HepG2 (cell line): Measurements from ENCODE around the gene C9orf78. TPM values are rescaled to one million over a fixed set of nuclear protein-coding genes. Genes with fewer than 3 reads are reported as not detected.

Experiments used
- ATAC-seq: fragments of 200-7000 bp; cut with Tn5 transposase; 3 replicates; pipeline ENCODE4 v1.9.1; 2020; ENCODE audit warnings: mild to moderate bottlenecking, moderate library complexity
- BruUV-seq: library from RNA; stranded (reverse); fragments of 400-500 nt; replicated peaks from 2 replicates; lab custom pipeline; 2021; lab: Mats Ljungman, UMichigan
- CTCF ChIA-PET: fragments of 300-600 bp; formaldehyde crosslinking; extraction: SDS; loops from one replicate; lab custom pipeline; 2021; ENCODE audit warnings: low total read pairs, inconsistent platforms, low intra/inter-chr PET ratio; lab: Yijun Ruan, JAX
- POLR2A ChIA-PET: fragments of 350-600 bp; sonication (Branson Sonifier 250); formaldehyde crosslinking; loops from one replicate; lab custom pipeline; 2020; ENCODE audit warnings: antibody characterized with exemption, inconsistent platforms; lab: Yijun Ruan, JAX
- DNase-seq: peaks from one replicate; pipeline ENCODE4 v3.0.0-alpha.2; 2015; ENCODE audit warnings: low spot score
- FAIRE-seq: peaks from 3 replicates; lab custom pipeline; 2011; peaks lifted over from hg19 to GRCh38; lab: Jason Lieb, UNC
- H2AFZ ChIP-seq: one replicate; pipeline ENCODE4 v1.6.1; 2011; ENCODE audit warnings: low read length, inconsistent platforms
- H3K27ac ChIP-seq: fragments of 300-600 bp; 3 replicates; pipeline ENCODE4 v1.8.0; 2011; ENCODE audit warnings: mixed run types, mild to moderate bottlenecking, mixed read lengths, low read length, inconsistent platforms; ENCODE audit not compliant: insufficient read depth; ENCODE audit errors: extremely low read length
- H3K27me3 ChIP-seq, 2 experiments: fragments of 200-600 bp in 1 of 2; 2 replicates in 1 of 2; 3 replicates in 1 of 2; pipeline versions ENCODE4 v1.6.0 to v1.8.0; 2011; ENCODE audit warnings: low read length in 2 of 2, mild to moderate bottlenecking in 2 of 2, moderate library complexity in 2 of 2, inconsistent platforms in 1 of 2; ENCODE audit not compliant: insufficient read depth in 2 of 2, control insufficient read depth in 1 of 2
- H3K36me3 ChIP-seq, 2 experiments: fragments of 200-600 bp in 1 of 2; replicated peaks in 1 of 2; 2 replicates in 1 of 2; 3 replicates in 1 of 2; pipeline versions ENCODE4 v1.5.1 to v1.8.0; 2011; ENCODE audit warnings: low read length in 2 of 2, inconsistent platforms in 1 of 2; ENCODE audit not compliant: insufficient read depth in 2 of 2, control insufficient read depth in 1 of 2
- H3K4me1 ChIP-seq: 2 replicates; pipeline ENCODE4 v1.5.1; 2012; ENCODE audit warnings: low read length, inconsistent platforms; ENCODE audit not compliant: insufficient read depth
- H3K4me2 ChIP-seq: 2 replicates; pipeline ENCODE4 v1.6.0; 2011; ENCODE audit warnings: low read depth, low read length, inconsistent platforms
- H3K4me3 ChIP-seq, 3 experiments: fragments of 200-600 bp in 1 of 3; sonication (generic), shearing (Covaris generic) in 1 of 3; replicated peaks in 1 of 3; 2 replicates each; pipeline ENCODE4 v1.5.1; 2011 to 2016; ENCODE audit warnings: low read length in 3 of 3, inconsistent platforms in 2 of 3, low read depth in 2 of 3, mild to moderate bottlenecking in 2 of 3, control low read depth in 1 of 3, mixed read lengths in 1 of 3; ENCODE audit not compliant: insufficient read depth in 1 of 3
- H3K79me2 ChIP-seq: one replicate; pipeline ENCODE4 v1.6.1; 2011; ENCODE audit warnings: low read length, inconsistent platforms; ENCODE audit not compliant: insufficient read depth
- H3K9ac ChIP-seq: 2 replicates; pipeline ENCODE4 v1.6.0; 2011; ENCODE audit warnings: mild to moderate bottlenecking, low read depth, low read length, inconsistent platforms; ENCODE audit not compliant: insufficient read depth
- H3K9me3 ChIP-seq: 2 replicates; pipeline ENCODE4 v1.5.1; 2012; ENCODE audit warnings: mild to moderate bottlenecking, low read length
- H4K20me1 ChIP-seq: 2 replicates; pipeline ENCODE4 v1.6.0; 2011; ENCODE audit warnings: inconsistent platforms, mild to moderate bottlenecking, low read length, moderate library complexity; ENCODE audit not compliant: insufficient read depth
- CBX5 ChIP-seq: sonication (generic); formaldehyde crosslinking; IDR thresholded peaks from 2 replicates; pipeline ENCODE4 v1.4.0; 2020; ENCODE audit warnings: missing genetic modification reagents, borderline replicate concordance
- ELF3 ChIP-seq: IDR thresholded peaks from 2 replicates; pipeline ENCODE4 v1.6.1; 2016; ENCODE audit warnings: missing genetic modification reagents, missing compliant biosample characterization
- GMEB1 ChIP-seq: sonication (generic); formaldehyde crosslinking; IDR thresholded peaks from 2 replicates; pipeline ENCODE4 v1.5.1; 2020; ENCODE audit warnings: missing genetic modification reagents, mild to moderate bottlenecking, borderline replicate concordance
- KMT2B ChIP-seq: IDR thresholded peaks from 2 replicates; pipeline ENCODE4 v1.6.1; 2016; ENCODE audit warnings: missing genetic modification reagents, missing compliant biosample characterization
- MTF2 ChIP-seq: sonication (generic); formaldehyde crosslinking; IDR thresholded peaks from 2 replicates; pipeline ENCODE4 v1.5.0; 2020; ENCODE audit warnings: missing genetic modification reagents, borderline replicate concordance
- NFRKB ChIP-seq: fragments of 450-650 bp; IDR thresholded peaks from 2 replicates; pipeline ENCODE4 v1.6.1; 2017
- RXRB ChIP-seq: IDR thresholded peaks from 2 replicates; pipeline ENCODE4 v1.6.1; 2016; ENCODE audit warnings: borderline replicate concordance, missing genetic modification reagents, missing compliant biosample characterization
- ZNF660 ChIP-seq: sonication (generic); formaldehyde crosslinking; IDR thresholded peaks from 2 replicates; pipeline ENCODE4 v1.5.1; 2020; ENCODE audit warnings: mild to moderate bottlenecking, low read depth, missing genetic modification reagents, borderline replicate concordance
- ZNF770 ChIP-seq: sonication (generic); formaldehyde crosslinking; IDR thresholded peaks from 2 replicates; pipeline ENCODE4 v1.5.0; 2020; ENCODE audit warnings: mild to moderate bottlenecking, missing genetic modification reagents
- ZNF891 ChIP-seq: sonication (generic); formaldehyde crosslinking; IDR thresholded peaks from 2 replicates; pipeline ENCODE4 v1.5.0; 2020; ENCODE audit warnings: mild to moderate bottlenecking, missing genetic modification reagents
- WGBS: methylation state at CpG from one replicate; pipeline ENCODE4 v1.1.6; 2017; ENCODE audit warnings: low lambda C conversion rate; 5-methylcytosine and 5-hydroxymethylcytosine counted together
- in situ Hi-C: cut with HindIII; loops from 2 replicates; pipeline ENCODE4 v1.10.0; 2017; ENCODE audit warnings: low pct_unique_long_range_greater_than_20kb; ENCODE audit not compliant: extremely low pct_ligation_motif_present
- intact Hi-C: fragments of 100-400 bp; cut with micrococcal nuclease; formaldehyde crosslinking; loops from one replicate; pipeline ENCODE4 v1.10.0; 2022; ENCODE audit not compliant: unreplicated experiment
- polyA plus RNA-seq, 8 experiments: library from polyadenylated mRNA; depleted of rRNA in 3 of 8; stranded (reverse) in 7 of 8; unstranded in 1 of 8; fragments of >200 nt; fragmentation: Illumina TruSeq in 4 of 8; extraction: Trizol in 4 of 8; gene quantifications; 2 replicates each; pipeline versions ENCODE4 v1.2.1 to v1.2.3, GENCODE V29; 2011 to 2016; ENCODE audit warnings: low read depth in 4 of 8, missing spikeins in 1 of 8, mixed read lengths in 1 of 8; ENCODE audit not compliant: insufficient read depth in 1 of 8
- total RNA-seq, 5 experiments: library from RNA; depleted of rRNA; stranded (reverse); fragments of >200 nt; fragmentation: Illumina TruSeq; extraction: Trizol; gene quantifications; 2 replicates each; pipeline ENCODE4 v1.2.3, GENCODE V29; 2016; ENCODE audit warnings: low read depth in 1 of 5
- TF ChIP-seq, protein P1 (sequence below): sonication (generic); formaldehyde crosslinking; IDR thresholded peaks from 2 replicates; pipeline ENCODE4 v1.4.0; 2020; ENCODE audit warnings: mild to moderate bottlenecking, missing genetic modification reagents
- TF ChIP-seq, protein P2 (sequence below): sonication (generic); formaldehyde crosslinking; IDR thresholded peaks from 2 replicates; pipeline ENCODE4 v1.4.0; 2020; ENCODE audit warnings: missing genetic modification reagents, borderline replicate concordance
- TF ChIP-seq, protein P3 (sequence below): IDR thresholded peaks from 2 replicates; pipeline ENCODE4 v1.4.0; 2020; ENCODE audit warnings: mild to moderate bottlenecking, missing genetic modification reagents
- TF ChIP-seq, protein P4 (sequence below): sonication (generic); formaldehyde crosslinking; IDR thresholded peaks from 2 replicates; pipeline ENCODE4 v1.4.0; 2020; ENCODE audit warnings: missing genetic modification reagents

Gene C9orf78
- total and polyA plus RNA-seq, 2 of the 13 experiments (the other 11 are each of a cell fraction or from before 2014, with no cell fraction given), result 18.4 to 35.5 TPM

- Histone ChIP-seq H3K4me1 (peaks cover 19% of the 10 kb centered on the region), H3K36me3 (no peaks in the 10 kb centered on the region), H2AFZ (no peak overlapping the region), H3K9me3 (no peaks in the 10 kb centered on the region), H3K79me2 (peaks cover 5% of the 10 kb centered on the region), H3K27ac (no peak overlapping the region), H3K9ac (no peak overlapping the region), H4K20me1 (no peaks in the 10 kb centered on the region), H3K4me3 (no peak overlapping the region), H3K4me2 (no peak overlapping the region), H3K27me3 (peaks cover 1 to 17% of the 10 kb centered on the region in 2 experiments; a peak in 3 of 5 replicates)
- ATAC-seq, result no peak
- ChIA-PET POLR2A (interaction anchor here (0.7 kb wide), 1 partner anchor 466 kb away, joined by 4 read pairs; no protein-coding TSS in a partner anchor), CTCF (no interaction called here)
- in situ Hi-C loops (no loop called here), intact Hi-C loops (no loop called here)
- BruUV-seq, result no TSS peak
- FAIRE-seq, result no peak
- DNase-seq, result peak; percentile 31
- 0% methylated on average over 4 of the region's 6 CpGs for WGBS
- TF ChIP-seq RXRB (0 out of 2 replicates have a peak, but pooled peaks have one; percentile 27), ZNF770 (CRISPR knock-in tag) (no peak), GMEB1 (CRISPR knock-in tag) (no peak), ZNF660 (no peak), ZNF891 (no peak), MTF2 (CRISPR knock-in tag) (no peak), CBX5 (CRISPR knock-in tag) (no peak), KMT2B (CRISPR knock-in tag) (no peak), NFRKB (no peak), ELF3 (CRISPR knock-in tag) (no peak)
- TF ChIP-seq, protein P1, sequence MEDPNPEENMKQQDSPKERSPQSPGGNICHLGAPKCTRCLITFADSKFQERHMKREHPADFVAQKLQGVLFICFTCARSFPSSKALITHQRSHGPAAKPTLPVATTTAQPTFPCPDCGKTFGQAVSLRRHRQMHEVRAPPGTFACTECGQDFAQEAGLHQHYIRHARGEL (CRISPR knock-in tag), result no peak
- TF ChIP-seq, protein P2, sequence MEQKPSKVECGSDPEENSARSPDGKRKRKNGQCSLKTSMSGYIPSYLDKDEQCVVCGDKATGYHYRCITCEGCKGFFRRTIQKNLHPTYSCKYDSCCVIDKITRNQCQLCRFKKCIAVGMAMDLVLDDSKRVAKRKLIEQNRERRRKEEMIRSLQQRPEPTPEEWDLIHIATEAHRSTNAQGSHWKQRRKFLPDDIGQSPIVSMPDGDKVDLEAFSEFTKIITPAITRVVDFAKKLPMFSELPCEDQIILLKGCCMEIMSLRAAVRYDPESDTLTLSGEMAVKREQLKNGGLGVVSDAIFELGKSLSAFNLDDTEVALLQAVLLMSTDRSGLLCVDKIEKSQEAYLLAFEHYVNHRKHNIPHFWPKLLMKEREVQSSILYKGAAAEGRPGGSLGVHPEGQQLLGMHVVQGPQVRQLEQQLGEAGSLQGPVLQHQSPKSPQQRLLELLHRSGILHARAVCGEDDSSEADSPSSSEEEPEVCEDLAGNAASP (CRISPR knock-in tag), result peak; percentile 64; the same call in 1 of the 2 replicates
- TF ChIP-seq, protein P3, sequence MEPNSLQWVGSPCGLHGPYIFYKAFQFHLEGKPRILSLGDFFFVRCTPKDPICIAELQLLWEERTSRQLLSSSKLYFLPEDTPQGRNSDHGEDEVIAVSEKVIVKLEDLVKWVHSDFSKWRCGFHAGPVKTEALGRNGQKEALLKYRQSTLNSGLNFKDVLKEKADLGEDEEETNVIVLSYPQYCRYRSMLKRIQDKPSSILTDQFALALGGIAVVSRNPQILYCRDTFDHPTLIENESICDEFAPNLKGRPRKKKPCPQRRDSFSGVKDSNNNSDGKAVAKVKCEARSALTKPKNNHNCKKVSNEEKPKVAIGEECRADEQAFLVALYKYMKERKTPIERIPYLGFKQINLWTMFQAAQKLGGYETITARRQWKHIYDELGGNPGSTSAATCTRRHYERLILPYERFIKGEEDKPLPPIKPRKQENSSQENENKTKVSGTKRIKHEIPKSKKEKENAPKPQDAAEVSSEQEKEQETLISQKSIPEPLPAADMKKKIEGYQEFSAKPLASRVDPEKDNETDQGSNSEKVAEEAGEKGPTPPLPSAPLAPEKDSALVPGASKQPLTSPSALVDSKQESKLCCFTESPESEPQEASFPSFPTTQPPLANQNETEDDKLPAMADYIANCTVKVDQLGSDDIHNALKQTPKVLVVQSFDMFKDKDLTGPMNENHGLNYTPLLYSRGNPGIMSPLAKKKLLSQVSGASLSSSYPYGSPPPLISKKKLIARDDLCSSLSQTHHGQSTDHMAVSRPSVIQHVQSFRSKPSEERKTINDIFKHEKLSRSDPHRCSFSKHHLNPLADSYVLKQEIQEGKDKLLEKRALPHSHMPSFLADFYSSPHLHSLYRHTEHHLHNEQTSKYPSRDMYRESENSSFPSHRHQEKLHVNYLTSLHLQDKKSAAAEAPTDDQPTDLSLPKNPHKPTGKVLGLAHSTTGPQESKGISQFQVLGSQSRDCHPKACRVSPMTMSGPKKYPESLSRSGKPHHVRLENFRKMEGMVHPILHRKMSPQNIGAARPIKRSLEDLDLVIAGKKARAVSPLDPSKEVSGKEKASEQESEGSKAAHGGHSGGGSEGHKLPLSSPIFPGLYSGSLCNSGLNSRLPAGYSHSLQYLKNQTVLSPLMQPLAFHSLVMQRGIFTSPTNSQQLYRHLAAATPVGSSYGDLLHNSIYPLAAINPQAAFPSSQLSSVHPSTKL (CRISPR knock-in tag), result no peak
- TF ChIP-seq, protein P4, sequence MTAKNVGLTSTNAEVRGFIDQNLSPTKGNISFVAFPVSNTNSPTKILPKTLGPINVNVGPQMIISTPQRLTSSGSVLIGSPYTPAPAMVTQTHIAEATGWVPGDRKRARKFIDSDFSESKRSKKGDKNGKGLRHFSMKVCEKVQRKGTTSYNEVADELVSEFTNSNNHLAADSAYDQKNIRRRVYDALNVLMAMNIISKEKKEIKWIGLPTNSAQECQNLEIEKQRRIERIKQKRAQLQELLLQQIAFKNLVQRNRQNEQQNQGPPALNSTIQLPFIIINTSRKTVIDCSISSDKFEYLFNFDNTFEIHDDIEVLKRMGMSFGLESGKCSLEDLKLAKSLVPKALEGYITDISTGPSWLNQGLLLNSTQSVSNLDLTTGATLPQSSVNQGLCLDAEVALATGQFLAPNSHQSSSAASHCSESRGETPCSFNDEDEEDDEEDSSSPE (CRISPR knock-in tag), result no peak
These were observed 36.1 kb downstream of the C9orf78 start for GRCh38 chr9:129798973-129799372.
